Measurements from ENCODE around the gene IGF2R.
"Not testable (repeated sequence)": the region's sequence is repeated elsewhere in the genome, so short reads cannot be mapped to it uniquely, and the experiment has no call there.

- TF ChIP-seq, protein P1, sequence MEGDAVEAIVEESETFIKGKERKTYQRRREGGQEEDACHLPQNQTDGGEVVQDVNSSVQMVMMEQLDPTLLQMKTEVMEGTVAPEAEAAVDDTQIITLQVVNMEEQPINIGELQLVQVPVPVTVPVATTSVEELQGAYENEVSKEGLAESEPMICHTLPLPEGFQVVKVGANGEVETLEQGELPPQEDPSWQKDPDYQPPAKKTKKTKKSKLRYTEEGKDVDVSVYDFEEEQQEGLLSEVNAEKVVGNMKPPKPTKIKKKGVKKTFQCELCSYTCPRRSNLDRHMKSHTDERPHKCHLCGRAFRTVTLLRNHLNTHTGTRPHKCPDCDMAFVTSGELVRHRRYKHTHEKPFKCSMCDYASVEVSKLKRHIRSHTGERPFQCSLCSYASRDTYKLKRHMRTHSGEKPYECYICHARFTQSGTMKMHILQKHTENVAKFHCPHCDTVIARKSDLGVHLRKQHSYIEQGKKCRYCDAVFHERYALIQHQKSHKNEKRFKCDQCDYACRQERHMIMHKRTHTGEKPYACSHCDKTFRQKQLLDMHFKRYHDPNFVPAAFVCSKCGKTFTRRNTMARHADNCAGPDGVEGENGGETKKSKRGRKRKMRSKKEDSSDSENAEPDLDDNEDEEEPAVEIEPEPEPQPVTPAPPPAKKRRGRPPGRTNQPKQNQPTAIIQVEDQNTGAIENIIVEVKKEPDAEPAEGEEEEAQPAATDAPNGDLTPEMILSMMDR (IDR thresholded peaks at IDR 0.05), result not testable (repeated sequence)
- not testable (repeated sequence) for TF ChIP-seq POLR2A, POLR2AphosphoS5 (IDR thresholded peaks at IDR 0.05)
Observed at GRCh38 chr6:160090442-160091239, 121.8 kb downstream of the IGF2R start.
